22Rv1 (cell line): ENCODE measurements around the gene STX18.

Experiments
- H3K27ac ChIP-seq: fragments of 450-650 bp; 2 replicates; pipeline ENCODE4 v1.5.1; 2017
- CTCF ChIP-seq: fragments of 450-650 bp; IDR thresholded peaks from 2 replicates; pipeline ENCODE4 v1.5.1; 2017; ENCODE audit warnings: mild to moderate bottlenecking
- ZFX ChIP-seq: fragments of 450-650 bp; IDR thresholded peaks from 2 replicates; pipeline ENCODE4 v1.6.1; 2017; ENCODE audit warnings: antibody characterized with exemption, borderline replicate concordance

Gene STX18

GRCh38 chr4:4481399-4481994 lies 60.4 kb downstream of the STX18 start:
- TF ChIP-seq ZFX (no peak), CTCF (no peak)
- no peak overlapping the region for H3K27ac ChIP-seq

DNA sequence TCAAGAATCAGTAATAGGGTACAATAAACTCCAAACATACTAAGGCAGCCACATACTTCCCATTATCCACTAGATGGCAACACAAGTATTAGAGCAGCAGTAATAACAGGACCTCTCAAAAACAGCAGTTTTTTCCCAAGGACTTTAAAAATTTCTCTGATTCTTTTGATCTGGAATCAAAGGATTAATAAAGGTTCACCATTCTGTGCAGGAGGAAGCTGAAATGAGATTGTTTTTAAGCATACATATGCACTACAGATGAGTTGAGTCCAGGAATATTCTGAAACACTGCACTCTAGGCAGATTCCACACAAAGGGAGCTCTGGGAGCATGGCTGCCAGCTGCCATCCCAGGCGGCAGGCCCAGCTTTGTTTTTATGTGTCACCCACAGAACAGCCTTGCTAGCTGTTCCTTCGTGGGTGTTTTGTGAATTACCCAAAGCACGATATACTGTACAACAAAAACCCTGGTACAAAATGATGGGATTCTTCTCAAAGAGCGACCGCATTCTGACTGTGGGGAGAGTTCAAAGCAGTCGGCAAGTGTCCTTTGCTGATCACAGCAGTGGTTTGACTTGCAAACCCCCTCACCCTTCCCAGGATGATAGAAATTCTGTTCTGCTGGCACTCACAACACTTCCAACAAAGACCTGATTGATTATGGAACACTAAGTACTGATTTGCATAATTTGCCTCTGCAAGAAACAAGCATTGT lies 61.0 kb downstream of the STX18 start:
- TF ChIP-seq ZFX = no peak
- TF ChIP-seq CTCF = peak; percentile 58
- no peak overlapping the region for H3K27ac ChIP-seq

DNA sequence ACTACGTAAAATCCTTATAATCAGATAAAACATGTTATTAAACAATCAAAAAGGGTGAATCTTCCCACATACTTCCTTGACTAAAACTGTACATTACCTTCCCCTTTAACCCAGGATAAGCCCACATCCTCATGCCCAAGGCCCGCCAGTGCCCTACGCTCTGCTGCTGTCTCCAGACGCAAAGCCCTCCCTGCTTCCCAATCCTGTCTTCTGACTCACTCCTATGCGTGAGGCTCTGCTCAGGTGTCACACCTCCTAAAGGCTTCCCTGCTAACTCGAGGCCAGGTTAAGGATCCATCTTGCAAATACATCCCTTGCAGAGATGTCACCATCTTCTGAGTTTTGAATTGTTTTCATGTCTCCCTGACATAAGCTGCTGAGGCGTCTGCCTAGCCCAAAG lies 61.6 kb downstream of the STX18 start:
- no peak overlapping the region for H3K27ac ChIP-seq
- TF ChIP-seq CTCF (no peak), ZFX (no peak)

DNA sequence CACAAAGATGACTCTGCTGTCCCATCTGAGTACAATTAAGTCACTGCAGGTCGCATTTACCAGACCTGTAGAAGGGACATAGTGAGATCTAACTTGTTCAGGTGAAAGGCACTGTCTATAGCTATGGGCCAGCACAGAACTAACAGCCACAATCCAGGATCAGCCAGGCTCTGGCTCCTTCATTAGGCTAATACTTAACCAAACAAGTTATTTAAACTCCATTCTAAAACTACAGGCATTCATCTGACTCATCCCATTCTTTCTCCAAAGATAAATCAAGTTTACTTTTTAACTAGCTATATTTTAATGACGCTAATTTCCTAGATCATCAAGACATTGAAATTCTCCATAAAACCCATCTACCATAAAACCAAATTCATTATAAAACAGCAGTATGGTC lies 62.5 kb downstream of the STX18 start:
- no peak overlapping the region for H3K27ac ChIP-seq
- TF ChIP-seq CTCF = no peak
- TF ChIP-seq ZFX = no peak

- TF ChIP-seq CTCF = no peak
- TF ChIP-seq ZFX = no peak
- H3K27ac ChIP-seq = no peak overlapping the region
Measured at GRCh38 chr4:4477796-4478195, 64.1 kb downstream of the STX18 start.

DNA sequence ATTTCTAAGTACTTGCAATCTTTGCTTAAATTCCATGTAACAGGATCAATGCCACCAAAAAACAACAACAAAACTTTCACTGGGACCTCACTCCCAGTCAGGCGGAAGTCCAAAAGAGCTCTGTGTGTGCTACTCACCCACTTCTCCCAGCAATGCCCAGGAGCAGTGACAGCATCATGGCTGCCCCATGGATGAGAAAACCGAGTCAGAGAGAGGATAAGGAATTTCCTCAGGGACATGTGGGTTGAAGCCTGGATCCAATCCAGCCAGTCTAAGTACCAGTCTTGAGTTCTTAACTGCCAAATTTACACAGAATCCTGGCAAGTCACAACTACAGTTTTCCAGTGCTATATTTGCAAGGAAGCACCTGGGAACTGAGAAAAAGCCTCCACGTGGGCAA lies 64.5 kb downstream of the STX18 start:
- H3K27ac ChIP-seq = no peak overlapping the region
- TF ChIP-seq CTCF (no peak), ZFX (no peak)

DNA sequence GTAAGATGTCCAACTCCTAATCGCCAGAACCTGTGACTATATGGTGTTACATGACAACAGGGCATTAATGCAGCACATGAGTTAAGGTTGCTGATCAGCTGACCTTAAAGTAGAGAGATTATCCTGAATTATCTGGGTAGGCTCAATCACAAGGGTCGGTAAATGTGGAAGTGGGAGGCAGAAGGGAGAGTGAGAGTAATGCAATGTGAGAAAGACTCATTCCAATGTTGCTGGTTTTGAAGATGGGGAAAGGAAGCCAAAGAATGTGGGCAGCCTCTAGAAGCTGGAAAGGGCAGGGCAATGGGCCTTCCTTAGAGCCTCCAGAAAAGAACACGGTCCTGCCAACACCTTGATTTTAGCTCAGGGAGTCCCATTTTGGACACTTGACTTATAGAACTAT lies 67.4 kb downstream of the STX18 start:
- no peak overlapping the region for H3K27ac ChIP-seq
- TF ChIP-seq CTCF (no peak), ZFX (no peak)
